LNCaP clone FGC (cell line): ENCODE measurements around the gene MTREX.

Source experiments
- DNase-seq: peaks from one replicate; pipeline ENCODE4 v3.0.0-alpha.2; 2011; ENCODE audit warnings: low read depth
- H3K4me3 ChIP-seq: 2 replicates; pipeline ENCODE4 v1.5.1; 2011; ENCODE audit warnings: mild to moderate bottlenecking, low read depth, low read length, control low read depth
- CTCF ChIP-seq: IDR thresholded peaks from 2 replicates; pipeline ENCODE4 v1.5.1; 2012; ENCODE audit warnings: mild to moderate bottlenecking; ENCODE audit not compliant: control insufficient read depth, insufficient read depth; ENCODE audit errors: extremely low read depth

MTREX gene

GRCh38 chr5:55338092-55338613, 30.4 kb downstream of the MTREX start:
- no peak overlapping the region for H3K4me3 ChIP-seq
- TF ChIP-seq CTCF: no peak
- DNase-seq: no peak

GRCh38 chr5:55338810-55339243, 31.0 kb downstream of the MTREX start:
- TF ChIP-seq CTCF: no peak

GRCh38 chr5:55343107-55343506, 35.3 kb downstream of the MTREX start:
- no peak for TF ChIP-seq CTCF
- H3K4me3 ChIP-seq: no peak overlapping the region
- DNase-seq: no peak

More at GRCh38 chr5:55338810-55339243, 31.0 kb downstream of the MTREX start:
- no peak overlapping the region for H3K4me3 ChIP-seq
- no peak for DNase-seq

GRCh38 chr5:55343609-55344008, 35.8 kb downstream of the MTREX start:
- TF ChIP-seq CTCF: no peak
- no peak overlapping the region for H3K4me3 ChIP-seq
- no peak for DNase-seq

GRCh38 chr5:55344392-55344992, 36.7 kb downstream of the MTREX start:
- H3K4me3 ChIP-seq: no peak overlapping the region
- peak; percentile 86 for TF ChIP-seq CTCF
- DNase-seq: peak; percentile 59

GRCh38 chr5:55345327-55345726, 37.5 kb downstream of the MTREX start:
- no peak overlapping the region for H3K4me3 ChIP-seq
- DNase-seq: no peak
- no peak for TF ChIP-seq CTCF

GRCh38 chr5:55347786-55348185, 40.0 kb downstream of the MTREX start:
- TF ChIP-seq CTCF: no peak
- H3K4me3 ChIP-seq: no peak overlapping the region
- no peak for DNase-seq
